Measurements from ENCODE around the gene QSER1. TPM values are rescaled to one million over a fixed set of nuclear protein-coding genes. Genes with fewer than 3 reads are reported as not detected.

QSER1 gene
- total and polyA plus RNA-seq, 10 of the 15 experiments (the other 5 are each of a cell fraction or from before 2014, with no cell fraction given): 2.1 to 15.0 (median 9.4) TPM

DNA sequence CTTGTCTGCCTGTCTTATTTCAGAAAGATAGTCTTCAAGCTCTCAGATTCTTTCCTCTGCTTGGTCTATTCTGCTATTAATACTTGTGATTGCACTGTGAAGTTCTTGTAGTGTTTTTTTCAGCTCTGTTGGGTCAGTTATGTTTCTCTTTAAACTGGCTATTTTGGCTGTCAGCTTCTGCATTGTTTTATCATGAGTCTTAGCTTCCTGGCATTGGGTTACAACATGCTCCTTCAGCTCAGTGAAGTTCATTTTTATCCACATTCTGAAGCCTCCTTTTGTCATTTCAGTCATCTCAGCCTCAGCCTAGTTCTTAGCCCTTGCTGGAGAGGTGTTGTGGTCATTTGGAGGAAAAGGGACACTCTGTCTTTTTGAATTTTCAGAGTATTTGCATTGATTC lies 107.6 kb downstream of the QSER1 start:
- H3K4me3 ChIP-seq: no peak overlapping the region
- no peak for ATAC-seq
- SMC1A ChIA-PET (ENCODE audit: uncharacterized antibody, unreplicated experiment): no interaction called here

DNA sequence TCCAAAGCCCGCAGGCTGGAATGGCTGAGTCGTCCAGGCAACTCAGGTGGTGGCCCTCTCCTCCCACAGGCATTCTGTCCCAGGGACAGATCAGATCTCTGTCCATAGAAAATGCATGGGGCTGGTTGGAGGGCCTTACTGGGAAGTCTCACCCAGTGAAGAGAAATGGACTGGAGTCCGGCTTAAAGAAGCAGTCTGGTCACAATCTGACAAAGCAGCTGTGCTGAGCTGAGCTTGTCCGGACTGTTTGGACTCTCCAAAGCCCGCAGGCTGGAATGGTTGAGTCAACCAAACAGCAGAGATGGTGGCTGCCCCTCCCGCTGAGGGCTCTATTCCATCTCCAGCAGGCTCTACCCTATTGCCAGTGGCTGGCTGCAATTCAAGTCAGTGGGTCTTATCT lies 108.7 kb downstream of the QSER1 start:
- Histone ChIP-seq H3K79me2 (ENCODE audit: control insufficient read depth, insufficient read depth, low read length) (no peaks in the 10 kb centered on the region), H3K36me3 (ENCODE audit: control insufficient read depth in 2 of 2, insufficient read depth in 2 of 2, low read length in 1 of 2) (no peaks in the 10 kb centered on the region), H3K4me1 (ENCODE audit: control insufficient read depth, insufficient read depth, low read length) (no peaks in the 10 kb centered on the region), H3K27me3 (replicated peaks in 1 of 2; ENCODE audit: control insufficient read depth in 2 of 2, insufficient read depth in 2 of 2, low read length in 1 of 2) (no peaks in the 10 kb centered on the region), H3K27ac (ENCODE audit: control insufficient read depth, insufficient read depth) (no peak overlapping the region), H3K9ac (ENCODE audit: control insufficient read depth, insufficient read depth, low read length) (no peak overlapping the region), H3K4me3 (no peak overlapping the region), H2AFZ (ENCODE audit: control insufficient read depth, low read depth, low read length) (no peak overlapping the region), H3K9me3 (replicated peaks; ENCODE audit: control insufficient read depth, insufficient read depth, low read length) (no peaks in the 10 kb centered on the region), H4K20me1 (ENCODE audit: control insufficient read depth, insufficient read depth) (no peaks in the 10 kb centered on the region), H3K4me2 (ENCODE audit: control insufficient read depth, insufficient read depth) (no peak overlapping the region)
- BruUV-seq (replicated peaks): no TSS peak
- FAIRE-seq (no peak), ATAC-seq (no peak), DNase-seq (ENCODE audit: low read depth, low spot score) (no peak)
- WGBS (ENCODE audit: insufficient coverage, insufficient replicate concordance, low lambda C conversion rate, missing lambda C conversion rate): 53% methylated on average over 6 of the region's 6 CpGs
- RAD21 ChIA-PET (ENCODE audit: unreplicated experiment): interaction anchor here (0.6 to 1.3 kb wide), 2 partner anchors 22 to 68 kb away, joined by 3 read pairs; no protein-coding TSS in a partner anchor
- POLR2A ChIA-PET: interaction anchor here (0.6 kb wide), 1 partner anchor 21 kb away, joined by 3 read pairs; no protein-coding TSS in a partner anchor
- in situ Hi-C loops (cut with MboI): no loop called here
- SMC1A ChIA-PET (ENCODE audit: uncharacterized antibody, unreplicated experiment): no interaction called here
- CTCF ChIA-PET: interaction anchor here (2.4 kb wide), 1 partner anchor 64 kb away, joined by 5 read pairs; no protein-coding TSS in a partner anchor
- intact Hi-C loops (cut with micrococcal nuclease; ENCODE audit: unreplicated experiment): no loop called here
- no peak for TF ChIP-seq POLR2A (IDR thresholded peaks at IDR 0.05; ENCODE audit: low read depth, low read length)
- TF ChIP-seq ETV6 (conservative IDR thresholded peaks at IDR 0.05 in 1 of 2, IDR thresholded peaks at IDR 0.05 in 1 of 2; ENCODE audit: borderline replicate concordance in 1 of 2, low read depth in 1 of 2): no peak
- TF ChIP-seq, protein P1, sequence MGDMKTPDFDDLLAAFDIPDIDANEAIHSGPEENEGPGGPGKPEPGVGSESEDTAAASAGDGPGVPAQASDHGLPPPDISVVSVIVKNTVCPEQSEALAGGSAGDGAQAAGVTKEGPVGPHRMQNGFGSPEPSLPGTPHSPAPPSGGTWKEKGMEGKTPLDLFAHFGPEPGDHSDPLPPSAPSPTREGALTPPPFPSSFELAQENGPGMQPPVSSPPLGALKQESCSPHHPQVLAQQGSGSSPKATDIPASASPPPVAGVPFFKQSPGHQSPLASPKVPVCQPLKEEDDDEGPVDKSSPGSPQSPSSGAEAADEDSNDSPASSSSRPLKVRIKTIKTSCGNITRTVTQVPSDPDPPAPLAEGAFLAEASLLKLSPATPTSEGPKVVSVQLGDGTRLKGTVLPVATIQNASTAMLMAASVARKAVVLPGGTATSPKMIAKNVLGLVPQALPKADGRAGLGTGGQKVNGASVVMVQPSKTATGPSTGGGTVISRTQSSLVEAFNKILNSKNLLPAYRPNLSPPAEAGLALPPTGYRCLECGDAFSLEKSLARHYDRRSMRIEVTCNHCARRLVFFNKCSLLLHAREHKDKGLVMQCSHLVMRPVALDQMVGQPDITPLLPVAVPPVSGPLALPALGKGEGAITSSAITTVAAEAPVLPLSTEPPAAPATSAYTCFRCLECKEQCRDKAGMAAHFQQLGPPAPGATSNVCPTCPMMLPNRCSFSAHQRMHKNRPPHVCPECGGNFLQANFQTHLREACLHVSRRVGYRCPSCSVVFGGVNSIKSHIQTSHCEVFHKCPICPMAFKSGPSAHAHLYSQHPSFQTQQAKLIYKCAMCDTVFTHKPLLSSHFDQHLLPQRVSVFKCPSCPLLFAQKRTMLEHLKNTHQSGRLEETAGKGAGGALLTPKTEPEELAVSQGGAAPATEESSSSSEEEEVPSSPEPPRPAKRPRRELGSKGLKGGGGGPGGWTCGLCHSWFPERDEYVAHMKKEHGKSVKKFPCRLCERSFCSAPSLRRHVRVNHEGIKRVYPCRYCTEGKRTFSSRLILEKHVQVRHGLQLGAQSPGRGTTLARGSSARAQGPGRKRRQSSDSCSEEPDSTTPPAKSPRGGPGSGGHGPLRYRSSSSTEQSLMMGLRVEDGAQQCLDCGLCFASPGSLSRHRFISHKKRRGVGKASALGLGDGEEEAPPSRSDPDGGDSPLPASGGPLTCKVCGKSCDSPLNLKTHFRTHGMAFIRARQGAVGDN (IDR thresholded peaks at IDR 0.05): no peak
- TF ChIP-seq, protein P2, sequence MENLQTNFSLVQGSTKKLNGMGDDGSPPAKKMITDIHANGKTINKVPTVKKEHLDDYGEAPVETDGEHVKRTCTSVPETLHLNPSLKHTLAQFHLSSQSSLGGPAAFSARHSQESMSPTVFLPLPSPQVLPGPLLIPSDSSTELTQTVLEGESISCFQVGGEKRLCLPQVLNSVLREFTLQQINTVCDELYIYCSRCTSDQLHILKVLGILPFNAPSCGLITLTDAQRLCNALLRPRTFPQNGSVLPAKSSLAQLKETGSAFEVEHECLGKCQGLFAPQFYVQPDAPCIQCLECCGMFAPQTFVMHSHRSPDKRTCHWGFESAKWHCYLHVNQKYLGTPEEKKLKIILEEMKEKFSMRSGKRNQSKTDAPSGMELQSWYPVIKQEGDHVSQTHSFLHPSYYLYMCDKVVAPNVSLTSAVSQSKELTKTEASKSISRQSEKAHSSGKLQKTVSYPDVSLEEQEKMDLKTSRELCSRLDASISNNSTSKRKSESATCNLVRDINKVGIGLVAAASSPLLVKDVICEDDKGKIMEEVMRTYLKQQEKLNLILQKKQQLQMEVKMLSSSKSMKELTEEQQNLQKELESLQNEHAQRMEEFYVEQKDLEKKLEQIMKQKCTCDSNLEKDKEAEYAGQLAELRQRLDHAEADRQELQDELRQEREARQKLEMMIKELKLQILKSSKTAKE (IDR thresholded peaks at IDR 0.05; ENCODE audit: low read depth, poor library complexity, severe bottlenecking): no peak
- TF ChIP-seq, protein P3, sequence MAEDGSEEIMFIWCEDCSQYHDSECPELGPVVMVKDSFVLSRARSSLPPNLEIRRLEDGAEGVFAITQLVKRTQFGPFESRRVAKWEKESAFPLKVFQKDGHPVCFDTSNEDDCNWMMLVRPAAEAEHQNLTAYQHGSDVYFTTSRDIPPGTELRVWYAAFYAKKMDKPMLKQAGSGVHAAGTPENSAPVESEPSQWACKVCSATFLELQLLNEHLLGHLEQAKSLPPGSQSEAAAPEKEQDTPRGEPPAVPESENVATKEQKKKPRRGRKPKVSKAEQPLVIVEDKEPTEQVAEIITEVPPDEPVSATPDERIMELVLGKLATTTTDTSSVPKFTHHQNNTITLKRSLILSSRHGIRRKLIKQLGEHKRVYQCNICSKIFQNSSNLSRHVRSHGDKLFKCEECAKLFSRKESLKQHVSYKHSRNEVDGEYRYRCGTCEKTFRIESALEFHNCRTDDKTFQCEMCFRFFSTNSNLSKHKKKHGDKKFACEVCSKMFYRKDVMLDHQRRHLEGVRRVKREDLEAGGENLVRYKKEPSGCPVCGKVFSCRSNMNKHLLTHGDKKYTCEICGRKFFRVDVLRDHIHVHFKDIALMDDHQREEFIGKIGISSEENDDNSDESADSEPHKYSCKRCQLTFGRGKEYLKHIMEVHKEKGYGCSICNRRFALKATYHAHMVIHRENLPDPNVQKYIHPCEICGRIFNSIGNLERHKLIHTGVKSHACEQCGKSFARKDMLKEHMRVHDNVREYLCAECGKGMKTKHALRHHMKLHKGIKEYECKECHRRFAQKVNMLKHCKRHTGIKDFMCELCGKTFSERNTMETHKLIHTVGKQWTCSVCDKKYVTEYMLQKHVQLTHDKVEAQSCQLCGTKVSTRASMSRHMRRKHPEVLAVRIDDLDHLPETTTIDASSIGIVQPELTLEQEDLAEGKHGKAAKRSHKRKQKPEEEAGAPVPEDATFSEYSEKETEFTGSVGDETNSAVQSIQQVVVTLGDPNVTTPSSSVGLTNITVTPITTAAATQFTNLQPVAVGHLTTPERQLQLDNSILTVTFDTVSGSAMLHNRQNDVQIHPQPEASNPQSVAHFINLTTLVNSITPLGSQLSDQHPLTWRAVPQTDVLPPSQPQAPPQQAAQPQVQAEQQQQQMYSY (CRISPR knock-in tag; IDR thresholded peaks at IDR 0.05): no peak
- no peak for TF ChIP-seq ATF7 (IDR thresholded peaks at IDR 0.05; ENCODE audit: low read depth)

More for the DNA sequence above, 107.6 kb downstream of the QSER1 start:
- intact Hi-C loops (cut with micrococcal nuclease; ENCODE audit: unreplicated experiment): no loop called here
- Histone ChIP-seq H4K20me1 (ENCODE audit: control insufficient read depth, insufficient read depth) (no peaks in the 10 kb centered on the region), H2AFZ (ENCODE audit: control insufficient read depth, low read depth, low read length) (no peak overlapping the region), H3K4me1 (ENCODE audit: control insufficient read depth, insufficient read depth, low read length) (no peaks in the 10 kb centered on the region), H3K36me3 (ENCODE audit: control insufficient read depth in 2 of 2, insufficient read depth in 2 of 2, low read length in 1 of 2) (no peaks in the 10 kb centered on the region), H3K9me3 (replicated peaks; ENCODE audit: control insufficient read depth, insufficient read depth, low read length) (no peaks in the 10 kb centered on the region), H3K27me3 (replicated peaks in 1 of 2; ENCODE audit: control insufficient read depth in 2 of 2, insufficient read depth in 2 of 2, low read length in 1 of 2) (no peaks in the 10 kb centered on the region), H3K4me2 (ENCODE audit: control insufficient read depth, insufficient read depth) (no peak overlapping the region), H3K9ac (ENCODE audit: control insufficient read depth, insufficient read depth, low read length) (no peak overlapping the region), H3K27ac (ENCODE audit: control insufficient read depth, insufficient read depth) (no peak overlapping the region), H3K79me2 (ENCODE audit: control insufficient read depth, insufficient read depth, low read length) (no peaks in the 10 kb centered on the region)
- no peak for FAIRE-seq
- ChIA-PET CTCF (interaction anchor here (2.4 kb wide), 1 partner anchor 65 kb away, joined by 5 read pairs; no protein-coding TSS in a partner anchor), POLR2A (no interaction called here), RAD21 (ENCODE audit: unreplicated experiment) (no interaction called here)
- BruUV-seq (replicated peaks): no TSS peak
- in situ Hi-C loops (cut with MboI): no loop called here
- DNase-seq (ENCODE audit: low read depth, low spot score): no peak
- TF ChIP-seq HDAC2 (IDR thresholded peaks at IDR 0.05): no peak

All from GM12878 (cell line).